DMS114 treated with DMSO at 0.1 percent for 48 hours (cell line): ENCODE results near the gene CCDC150.
A peak's percentile ranks its signal among the peaks of the same experiment; 100 is the strongest.
"Not testable (repeated sequence)": the region's sequence is repeated elsewhere in the genome, so short reads cannot be mapped to it uniquely, and the experiment has no call there.

Source experiments
- DNase-seq: peaks from one replicate; lab custom pipeline; 2025; ENCODE audit not compliant: unreplicated experiment; lab: John Stamatoyannopoulos, UW

CCDC150 gene

GRCh38 chr2:196710056-196710455, 70.5 kb downstream of the CCDC150 start:
- DNase-seq, result not testable (repeated sequence)

DNA sequence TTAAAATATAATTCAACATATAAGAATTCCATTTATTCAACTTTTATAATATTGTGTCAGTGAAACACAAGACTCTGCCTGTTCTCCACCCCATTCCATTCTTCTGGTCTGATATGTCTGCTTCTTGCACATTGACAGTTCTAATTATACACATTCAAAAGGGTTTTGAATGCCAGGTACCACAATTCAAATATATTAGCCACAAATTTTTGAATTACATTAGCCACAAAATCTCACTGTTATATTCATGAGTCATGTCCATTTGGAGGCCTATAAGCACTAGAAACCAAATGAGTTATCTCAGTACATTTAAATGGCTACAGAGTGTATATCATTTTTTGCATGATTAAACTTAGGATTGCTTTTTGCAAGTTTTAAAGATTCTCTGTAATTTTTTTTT, 72.1 kb downstream of the CCDC150 start:
- no peak for DNase-seq

DNA sequence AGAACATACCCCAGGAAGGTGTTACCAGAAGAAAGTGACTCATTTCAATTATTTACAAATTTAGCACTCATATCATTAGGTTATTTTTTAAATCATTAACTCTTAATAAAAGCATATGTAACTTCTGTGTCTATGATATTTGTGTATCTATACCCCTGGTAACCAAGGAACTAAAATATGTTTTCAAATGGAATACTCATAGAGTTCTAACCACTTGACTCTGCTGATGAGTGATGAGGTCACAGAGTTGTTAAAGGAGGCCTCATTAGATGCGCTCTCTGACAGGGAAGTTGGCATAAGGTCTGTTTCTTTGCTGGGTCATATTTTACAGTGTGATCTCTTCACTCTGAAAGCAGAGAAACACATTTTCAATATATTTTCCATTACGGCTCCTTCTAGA, 73.4 kb downstream of the CCDC150 start:
- DNase-seq, result no peak

DNA sequence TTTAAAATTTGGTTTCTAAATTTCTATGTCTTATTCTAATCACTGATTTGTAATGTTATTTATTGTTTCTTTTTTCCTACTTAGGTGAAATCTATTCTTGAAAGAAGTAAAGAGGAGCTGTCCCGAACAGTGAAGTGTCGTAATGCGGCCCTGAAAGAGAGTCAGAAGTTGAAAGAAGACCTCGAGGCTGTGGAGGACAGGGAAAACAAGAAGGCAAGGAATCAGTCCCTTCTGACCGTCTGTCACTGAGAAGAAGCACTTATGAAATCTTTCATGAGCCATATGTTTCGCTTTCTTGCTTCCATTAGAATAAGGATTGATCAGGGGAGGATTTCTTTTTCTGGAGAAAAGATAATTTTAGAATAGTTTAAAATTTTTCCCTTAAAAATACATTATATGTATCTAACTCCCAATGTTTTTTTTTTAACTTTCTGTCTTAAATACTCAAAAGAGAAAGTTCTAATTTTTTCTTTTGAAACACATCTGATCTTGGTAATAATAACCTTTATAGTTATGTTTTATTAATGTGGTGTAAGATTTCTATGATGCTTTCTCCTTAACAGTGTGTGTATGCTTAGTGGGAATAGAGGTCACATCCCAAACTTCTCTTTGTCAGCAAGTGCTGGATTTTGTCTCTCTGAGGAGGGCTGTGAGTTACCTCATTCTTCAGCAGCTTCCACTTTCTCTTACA, 79.0 kb downstream of the CCDC150 start:
- DNase-seq, result no peak

GRCh38 chr2:196719110-196719872, 79.8 kb downstream of the CCDC150 start:
- no peak for DNase-seq

GRCh38 chr2:196723571-196723970, 84.1 kb downstream of the CCDC150 start:
- DNase-seq, result no peak

- DNase-seq, result no peak
Observed at GRCh38 chr2:196725218-196725617, 85.7 kb downstream of the CCDC150 start.

DNA sequence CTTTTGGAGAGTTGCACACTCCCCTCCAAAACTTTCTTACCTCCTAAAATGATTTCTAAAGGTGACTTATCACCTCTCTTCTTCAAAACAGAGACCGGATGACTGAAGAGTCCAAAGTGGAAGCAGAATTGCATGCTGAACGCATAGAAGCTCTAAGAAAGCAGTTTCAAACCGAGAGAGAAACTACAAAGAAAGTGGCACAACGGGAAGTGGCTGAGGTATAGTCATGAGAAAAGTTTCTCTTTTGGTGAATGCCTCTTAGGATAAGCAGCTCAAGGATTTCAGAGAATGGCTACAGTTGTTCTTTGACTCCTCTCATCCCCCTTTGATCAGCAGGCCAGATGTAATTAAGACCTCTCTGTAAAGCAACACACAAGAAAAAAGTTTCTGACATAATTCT, 86.4 kb downstream of the CCDC150 start:
- DNase-seq, result no peak

- no peak for DNase-seq
Observed at GRCh38 chr2:196729418-196729817, 89.9 kb downstream of the CCDC150 start.

DNA sequence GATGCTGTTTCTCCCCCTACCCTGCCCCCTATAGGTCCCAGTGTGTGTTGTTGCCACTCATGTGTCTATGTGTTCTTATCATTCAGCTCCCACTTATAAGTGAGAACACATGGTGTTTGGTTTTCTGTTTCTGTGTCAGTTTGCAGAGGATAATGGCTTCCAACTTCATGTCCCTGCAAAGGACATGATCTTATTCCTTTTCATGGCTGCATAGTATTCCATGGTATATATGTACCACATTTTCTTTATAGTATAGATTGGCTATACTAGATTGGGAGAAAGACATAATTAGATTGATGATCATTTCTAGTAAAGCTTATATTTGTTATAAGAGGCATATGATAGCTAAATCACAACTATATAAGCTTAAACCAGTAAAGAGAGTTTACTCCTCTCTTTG, 97.1 kb downstream of the CCDC150 start:
- not testable (repeated sequence) for DNase-seq

GRCh38 chr2:196737046-196737445, 97.5 kb downstream of the CCDC150 start:
- no peak for DNase-seq

GRCh38 chr2:196739031-196739430, 99.5 kb downstream of the CCDC150 start:
- DNase-seq, result no peak

DNA sequence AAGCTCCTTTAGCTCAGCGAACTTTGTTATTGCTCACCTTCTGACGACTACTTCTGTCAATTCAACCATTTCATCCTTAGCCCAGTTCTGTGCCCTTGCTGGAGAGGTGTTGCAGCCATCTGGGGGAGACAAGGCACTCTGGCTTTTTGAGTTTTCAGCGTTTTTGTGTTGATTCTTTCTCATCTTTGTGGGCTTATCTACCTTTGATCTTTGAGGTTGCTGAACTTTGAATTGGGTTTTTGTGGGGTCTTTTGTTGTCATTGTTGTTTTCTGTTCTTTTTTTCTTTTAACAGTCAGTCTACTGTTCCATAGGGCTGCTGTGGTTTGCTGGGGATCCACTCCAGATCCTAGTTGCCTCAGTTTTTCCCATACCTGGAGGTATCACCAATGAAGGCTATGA, 102.7 kb downstream of the CCDC150 start:
- DNase-seq, result no peak

GRCh38 chr2:196742685-196743084, 103.2 kb downstream of the CCDC150 start:
- no peak for DNase-seq

GRCh38 chr2:196743165-196743564, 103.7 kb downstream of the CCDC150 start:
- DNase-seq, result no peak

DNA sequence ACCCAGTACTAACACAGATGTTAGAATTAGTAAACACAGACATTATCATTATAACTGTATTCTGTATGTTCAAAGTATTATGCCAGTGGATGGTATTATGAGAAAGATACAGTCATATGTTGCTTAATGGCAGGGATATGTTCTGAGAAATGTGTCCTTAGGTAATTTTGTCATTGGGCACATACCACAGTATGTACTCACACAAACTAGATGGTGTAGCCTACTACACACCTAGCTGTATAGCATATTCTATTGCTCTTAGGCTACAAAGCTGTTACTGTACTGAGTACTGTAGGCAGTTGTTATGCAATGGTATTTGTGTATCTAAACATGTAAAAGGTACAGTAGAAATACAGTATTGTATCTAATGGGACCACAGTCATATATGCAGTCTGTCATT, 106.2 kb downstream of the CCDC150 start:
- DNase-seq, result no peak

DNA sequence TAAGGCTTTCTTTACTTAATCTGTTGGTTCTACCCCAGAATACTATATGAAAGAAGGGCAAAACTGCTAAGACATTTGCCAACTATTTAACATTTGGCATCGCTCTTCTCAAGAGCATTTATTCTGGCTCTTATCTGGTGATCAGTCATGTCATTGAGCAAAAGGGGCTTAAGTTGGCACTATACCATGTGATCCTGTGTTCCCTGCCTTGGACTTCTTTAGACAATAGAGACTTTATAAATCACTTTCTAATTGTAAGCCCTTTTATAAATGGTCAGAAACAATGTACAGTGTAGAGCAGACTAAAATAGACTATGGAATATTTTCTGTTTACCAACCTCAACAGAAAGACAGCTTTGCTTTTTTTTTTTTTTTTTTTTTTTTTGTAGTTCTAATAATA, 107.9 kb downstream of the CCDC150 start:
- no peak for DNase-seq

DNA sequence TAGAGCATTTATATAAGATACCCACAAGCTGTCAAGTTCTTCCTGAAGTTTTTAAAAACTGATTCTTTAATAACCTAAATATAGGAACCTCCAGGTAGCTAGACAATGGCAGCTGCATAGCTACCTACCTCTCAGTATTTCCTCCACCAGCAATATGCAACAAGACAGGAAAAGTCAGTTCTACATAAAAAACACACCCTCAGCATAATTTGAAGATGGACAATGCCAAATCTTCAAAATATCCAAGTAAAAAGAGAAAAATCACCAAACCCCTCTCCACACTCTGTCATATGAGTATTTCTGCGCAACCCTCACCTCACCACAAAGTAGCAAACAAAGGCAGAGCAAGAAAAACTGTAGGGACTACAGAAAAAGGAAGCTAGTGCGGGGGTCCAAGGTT, 108.6 kb downstream of the CCDC150 start:
- no peak for DNase-seq

- no peak for DNase-seq
Observed at GRCh38 chr2:196750291-196750923, 110.9 kb downstream of the CCDC150 start.

DNA sequence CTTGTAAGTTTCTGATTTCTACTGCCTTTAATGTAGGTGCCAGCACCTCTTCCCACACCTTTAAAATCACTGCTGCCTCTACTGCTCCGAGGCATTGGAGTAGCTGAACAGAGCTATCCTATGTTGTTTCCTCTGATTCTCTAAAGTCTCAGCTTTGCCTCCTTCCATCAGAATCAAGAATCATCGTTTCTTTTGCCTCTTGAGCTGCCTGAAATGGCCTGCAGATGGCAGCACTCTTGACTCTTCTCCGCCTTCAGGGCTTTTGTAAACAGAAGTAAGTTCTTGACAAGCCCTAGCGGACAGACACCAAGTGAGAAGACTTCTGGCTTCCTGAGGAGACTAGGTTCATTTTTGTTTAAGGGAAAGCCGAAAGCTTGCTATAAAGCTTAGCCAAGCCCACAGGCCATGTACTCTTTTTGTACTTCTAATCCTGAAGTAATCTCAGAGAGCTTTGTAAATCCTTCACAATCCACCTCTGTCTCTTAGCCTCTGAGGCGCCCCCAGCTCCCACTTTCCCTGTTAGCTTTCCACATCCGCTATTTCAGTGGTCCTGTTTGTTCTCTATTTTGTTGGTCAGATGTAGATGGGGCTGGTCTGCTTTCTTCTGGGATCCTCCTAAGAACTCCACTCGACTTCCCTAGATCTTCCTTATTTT, 111.6 kb downstream of the CCDC150 start:
- peak; percentile 54 for DNase-seq

- peak; percentile 15 for DNase-seq
Observed at GRCh38 chr2:196758474-196759377, 119.2 kb downstream of the CCDC150 start.
